HEK293 (cell line): ENCODE data around the gene RGS19.
A peak's percentile ranks its signal among the peaks of the same experiment; 100 is the strongest.

ENCODE experiments used
- CTCF ChIA-PET: fragments of 350-600 bp; formaldehyde crosslinking; extraction: SDS; loops from one replicate; lab custom pipeline; 2021; ENCODE audit warnings: antibody characterized with exemption; lab: Yijun Ruan, JAX
- POLR2A ChIA-PET: fragments of 300-600 bp; formaldehyde crosslinking; extraction: SDS; loops from one replicate; lab custom pipeline; 2020; ENCODE audit warnings: antibody characterized with exemption, inconsistent platforms; lab: Yijun Ruan, JAX
- H3K27ac ChIP-seq: fragments of 200-500 bp; sonication (Bioruptor generic); 2 replicates; pipeline ENCODE4 v1.5.1; 2014; ENCODE audit warnings: low read depth, low read length, control low read depth, inconsistent platforms; ENCODE audit errors: extremely low read depth
- H3K36me3 ChIP-seq, 2 experiments: fragments of 200-500 bp in 1 of 2; sonication (Bioruptor generic) in 1 of 2; 1 replicate in 1 of 2; 2 replicates in 1 of 2; pipeline ENCODE4 v1.5.1; 2014 to 2017; ENCODE audit warnings: inconsistent platforms in 2 of 2, low read length in 2 of 2; ENCODE audit not compliant: control insufficient read depth in 2 of 2, insufficient read depth in 1 of 2
- H3K4me1 ChIP-seq: fragments of 200-500 bp; sonication (Bioruptor generic); 2 replicates; pipeline ENCODE4 v1.5.1; 2014; ENCODE audit warnings: mild to moderate bottlenecking, low read length, inconsistent platforms; ENCODE audit not compliant: control insufficient read depth, insufficient read depth
- H3K4me3 ChIP-seq: 2 replicates; pipeline ENCODE4 v1.5.1; 2011; ENCODE audit warnings: low read depth, mild to moderate bottlenecking, control low read depth, low read length, moderate library complexity
- H3K9me3 ChIP-seq: fragments of 200-500 bp; sonication (Bioruptor generic); 2 replicates; pipeline ENCODE4 v1.5.1; 2014; ENCODE audit warnings: low read depth, low read length, inconsistent platforms; ENCODE audit not compliant: control insufficient read depth, insufficient read depth
- GLIS2 ChIP-seq: fragments of 450-650 bp; formaldehyde crosslinking; IDR thresholded peaks from 2 replicates; pipeline ENCODE4 v1.5.1; 2016; ENCODE audit warnings: missing biosample characterization, missing genetic modification characterization
- IKZF3 ChIP-seq: fragments of 450-650 bp; IDR thresholded peaks from 2 replicates; pipeline ENCODE4 v1.5.0; 2018; ENCODE audit warnings: missing biosample characterization, mild to moderate bottlenecking, missing genetic modification characterization, moderate library complexity
- SCRT2 ChIP-seq: fragments of 450-650 bp; formaldehyde crosslinking; IDR thresholded peaks from 2 replicates; pipeline ENCODE4 v1.5.1; 2016; ENCODE audit warnings: missing biosample characterization, missing genetic modification characterization
- SP3 ChIP-seq: fragments of 450-650 bp; formaldehyde crosslinking; IDR thresholded peaks from 2 replicates; pipeline ENCODE4 v1.5.1; 2016; ENCODE audit warnings: missing biosample characterization, missing genetic modification characterization
- SP7 ChIP-seq: fragments of 450-650 bp; formaldehyde crosslinking; IDR thresholded peaks from 2 replicates; pipeline ENCODE4 v1.5.1; 2016; ENCODE audit warnings: missing biosample characterization, missing genetic modification characterization
- WT1 ChIP-seq: fragments of 450-650 bp; formaldehyde crosslinking; IDR thresholded peaks from 2 replicates; pipeline ENCODE4 v1.5.1; 2016; ENCODE audit warnings: missing biosample characterization, missing genetic modification characterization
- ZBTB17 ChIP-seq: fragments of 450-650 bp; formaldehyde crosslinking; IDR thresholded peaks from 2 replicates; pipeline ENCODE4 v1.5.1; 2016; ENCODE audit warnings: missing biosample characterization, missing genetic modification characterization
- ZEB2 ChIP-seq: fragments of 450-650 bp; formaldehyde crosslinking; IDR thresholded peaks from 2 replicates; pipeline ENCODE4 v1.5.1; 2016; ENCODE audit warnings: missing biosample characterization, missing genetic modification characterization
- ZFP37 ChIP-seq: fragments of 450-650 bp; formaldehyde crosslinking; IDR thresholded peaks from 2 replicates; pipeline ENCODE4 v1.5.1; 2016; ENCODE audit warnings: missing biosample characterization, missing genetic modification characterization
- ZIC2 ChIP-seq: fragments of 450-650 bp; formaldehyde crosslinking; IDR thresholded peaks from 2 replicates; pipeline ENCODE4 v1.5.1; 2016; ENCODE audit warnings: missing biosample characterization, missing genetic modification characterization
- ZNF112 ChIP-seq: fragments of 450-650 bp; formaldehyde crosslinking; IDR thresholded peaks from 2 replicates; pipeline ENCODE4 v1.5.0; 2017; ENCODE audit warnings: missing biosample characterization, missing genetic modification characterization
- ZNF121 ChIP-seq: fragments of 450-650 bp; formaldehyde crosslinking; IDR thresholded peaks from 2 replicates; pipeline ENCODE4 v1.5.1; 2016; ENCODE audit warnings: missing biosample characterization, missing genetic modification characterization
- ZNF214 ChIP-seq: fragments of 450-650 bp; formaldehyde crosslinking; IDR thresholded peaks from 2 replicates; pipeline ENCODE4 v1.5.1; 2017; ENCODE audit warnings: missing biosample characterization, mild to moderate bottlenecking, missing genetic modification characterization, borderline replicate concordance
- ZNF341 ChIP-seq: fragments of 450-650 bp; formaldehyde crosslinking; IDR thresholded peaks from 2 replicates; pipeline ENCODE4; 2016; ENCODE audit warnings: low read depth, missing biosample characterization, missing genetic modification characterization
- ZNF416 ChIP-seq: fragments of 450-650 bp; formaldehyde crosslinking; IDR thresholded peaks from 2 replicates; pipeline ENCODE4 v1.5.1; 2016; ENCODE audit warnings: missing biosample characterization, missing genetic modification characterization
- ZNF488 ChIP-seq: fragments of 450-650 bp; formaldehyde crosslinking; IDR thresholded peaks from 2 replicates; pipeline ENCODE4 v1.5.1; 2016; ENCODE audit warnings: missing biosample characterization, missing genetic modification characterization
- ZNF530 ChIP-seq: fragments of 450-650 bp; formaldehyde crosslinking; IDR thresholded peaks from 2 replicates; pipeline ENCODE4 v1.5.1; 2016; ENCODE audit warnings: low read depth, missing biosample characterization, missing genetic modification characterization
- ZNF600 ChIP-seq: fragments of 450-650 bp; formaldehyde crosslinking; IDR thresholded peaks from 2 replicates; pipeline ENCODE4 v1.5.1; 2016; ENCODE audit warnings: missing biosample characterization, missing genetic modification characterization
- ZNF645 ChIP-seq: fragments of 450-650 bp; formaldehyde crosslinking; IDR thresholded peaks from 2 replicates; pipeline ENCODE4; 2016; ENCODE audit warnings: missing biosample characterization, missing genetic modification characterization
- ZNF664 ChIP-seq: fragments of 450-650 bp; formaldehyde crosslinking; IDR thresholded peaks from 2 replicates; pipeline ENCODE4 v1.5.1; 2016; ENCODE audit warnings: missing biosample characterization, missing genetic modification characterization
- ZNF747 ChIP-seq: fragments of 450-650 bp; formaldehyde crosslinking; IDR thresholded peaks from 2 replicates; pipeline ENCODE4 v1.5.1; 2016; ENCODE audit warnings: missing biosample characterization, missing genetic modification characterization
- ZNF768 ChIP-seq: fragments of 450-650 bp; formaldehyde crosslinking; IDR thresholded peaks from 2 replicates; pipeline ENCODE4 v1.5.1; 2018; ENCODE audit warnings: missing biosample characterization, mild to moderate bottlenecking, missing genetic modification characterization
- TF ChIP-seq, protein P1 (sequence below): sonication (generic); formaldehyde crosslinking; IDR thresholded peaks from 2 replicates; pipeline ENCODE4 v1.8.1; 2022; ENCODE audit warnings: mild to moderate bottlenecking, moderate library complexity, missing genetic modification reagents
- TF ChIP-seq, protein P2 (sequence below): fragments of 450-650 bp; formaldehyde crosslinking; IDR thresholded peaks from 2 replicates; pipeline ENCODE4 v1.5.1; 2016; ENCODE audit warnings: missing biosample characterization, missing genetic modification characterization
- TF ChIP-seq, protein P3 (sequence below): fragments of 450-650 bp; formaldehyde crosslinking; IDR thresholded peaks from 2 replicates; pipeline ENCODE4 v1.5.1; 2017; ENCODE audit warnings: missing biosample characterization, missing genetic modification characterization
- TF ChIP-seq, protein P4 (sequence below): fragments of 450-650 bp; formaldehyde crosslinking; IDR thresholded peaks from 2 replicates; pipeline ENCODE4 v1.5.1; 2016; ENCODE audit warnings: missing biosample characterization, missing genetic modification characterization

The RGS19 gene

GRCh38 chr20:64036346-64037198 lies 42.7 kb downstream of the RGS19 start:
- H3K9me3 ChIP-seq: no peaks in the 10 kb centered on the region
- no peak overlapping the region for H3K4me3 ChIP-seq
- CTCF ChIA-PET: interaction anchor here (0.7 to 2.1 kb wide), 5 partner anchors 16 to 188 kb away, joined by 3 to 6 read pairs (median 4); partner anchors contain the start of gene PRPF6
- POLR2A ChIA-PET: no interaction called here
- peaks cover 7% of the 10 kb centered on the region; the same call in 1 of the 2 replicates for H3K4me1 ChIP-seq
- H3K27ac ChIP-seq: no peak overlapping the region
- H3K36me3 ChIP-seq: peaks cover 0 to 36% of the 10 kb centered on the region in 2 experiments; a peak in 2 of 3 replicates
- TF ChIP-seq ZIC2 (tag by site-specific recombination) (0 out of 2 replicates have a peak, but pooled peaks have one; percentile 16), ZNF341 (peak; percentile 13; the same call in 1 of the 2 replicates)
- TF ChIP-seq, protein P1, sequence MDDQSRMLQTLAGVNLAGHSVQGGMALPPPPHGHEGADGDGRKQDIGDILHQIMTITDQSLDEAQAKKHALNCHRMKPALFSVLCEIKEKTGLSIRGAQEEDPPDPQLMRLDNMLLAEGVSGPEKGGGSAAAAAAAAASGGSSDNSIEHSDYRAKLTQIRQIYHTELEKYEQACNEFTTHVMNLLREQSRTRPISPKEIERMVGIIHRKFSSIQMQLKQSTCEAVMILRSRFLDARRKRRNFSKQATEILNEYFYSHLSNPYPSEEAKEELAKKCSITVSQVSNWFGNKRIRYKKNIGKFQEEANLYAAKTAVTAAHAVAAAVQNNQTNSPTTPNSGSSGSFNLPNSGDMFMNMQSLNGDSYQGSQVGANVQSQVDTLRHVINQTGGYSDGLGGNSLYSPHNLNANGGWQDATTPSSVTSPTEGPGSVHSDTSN (CRISPR knock-in tag): no peak

GRCh38 chr20:64035933-64036345 lies 43.4 kb downstream of the RGS19 start, which contains the start of gene C20orf204:
TSS of gene C20orf204 (plus strand) at chr20:64036182. CDS start at chr20:64036324, 142 bp downstream.
- Histone ChIP-seq H3K27ac (no peak within 1 kb of the TSS), H3K9me3 (no peaks in the 10 kb centered on the region), H3K36me3 (peaks cover 0 to 40% of the 10 kb centered on the region in 2 experiments; a peak in 2 of 3 replicates), H3K4me1 (peaks cover 9% of the 10 kb centered on the region), H3K4me3 (no peak within 1 kb of the TSS)
- ChIA-PET CTCF (interaction anchor here (1.6 to 2.1 kb wide), 2 partner anchors 19 to 55 kb away, joined by 4 to 6 read pairs; partner anchors contain the start of gene PRPF6), POLR2A (no interaction called here)
- TF ChIP-seq ZNF600 (tag by site-specific recombination): peak; percentile 77
- TF ChIP-seq, protein P2, sequence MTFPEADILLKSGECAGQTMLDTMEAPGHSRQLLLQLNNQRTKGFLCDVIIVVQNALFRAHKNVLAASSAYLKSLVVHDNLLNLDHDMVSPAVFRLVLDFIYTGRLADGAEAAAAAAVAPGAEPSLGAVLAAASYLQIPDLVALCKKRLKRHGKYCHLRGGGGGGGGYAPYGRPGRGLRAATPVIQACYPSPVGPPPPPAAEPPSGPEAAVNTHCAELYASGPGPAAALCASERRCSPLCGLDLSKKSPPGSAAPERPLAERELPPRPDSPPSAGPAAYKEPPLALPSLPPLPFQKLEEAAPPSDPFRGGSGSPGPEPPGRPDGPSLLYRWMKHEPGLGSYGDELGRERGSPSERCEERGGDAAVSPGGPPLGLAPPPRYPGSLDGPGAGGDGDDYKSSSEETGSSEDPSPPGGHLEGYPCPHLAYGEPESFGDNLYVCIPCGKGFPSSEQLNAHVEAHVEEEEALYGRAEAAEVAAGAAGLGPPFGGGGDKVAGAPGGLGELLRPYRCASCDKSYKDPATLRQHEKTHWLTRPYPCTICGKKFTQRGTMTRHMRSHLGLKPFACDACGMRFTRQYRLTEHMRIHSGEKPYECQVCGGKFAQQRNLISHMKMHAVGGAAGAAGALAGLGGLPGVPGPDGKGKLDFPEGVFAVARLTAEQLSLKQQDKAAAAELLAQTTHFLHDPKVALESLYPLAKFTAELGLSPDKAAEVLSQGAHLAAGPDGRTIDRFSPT (tag by site-specific recombination): no peak
- no peak for TF ChIP-seq ZNF645
- no peak for TF ChIP-seq ZNF747 (tag by site-specific recombination)
- no peak for TF ChIP-seq ZNF488 (tag by site-specific recombination)
- no peak for TF ChIP-seq SP3 (tag by site-specific recombination)
- no peak for TF ChIP-seq ZEB2 (tag by site-specific recombination)
- peak; percentile 36 for TF ChIP-seq ZBTB17 (tag by site-specific recombination)
- TF ChIP-seq SCRT2 (tag by site-specific recombination): no peak
- TF ChIP-seq ZNF112: no peak
- TF ChIP-seq SP7 (tag by site-specific recombination): no peak
- no peak for TF ChIP-seq IKZF3 (tag by site-specific recombination)
- TF ChIP-seq ZNF121 (tag by site-specific recombination): no peak
- TF ChIP-seq, protein P3, sequence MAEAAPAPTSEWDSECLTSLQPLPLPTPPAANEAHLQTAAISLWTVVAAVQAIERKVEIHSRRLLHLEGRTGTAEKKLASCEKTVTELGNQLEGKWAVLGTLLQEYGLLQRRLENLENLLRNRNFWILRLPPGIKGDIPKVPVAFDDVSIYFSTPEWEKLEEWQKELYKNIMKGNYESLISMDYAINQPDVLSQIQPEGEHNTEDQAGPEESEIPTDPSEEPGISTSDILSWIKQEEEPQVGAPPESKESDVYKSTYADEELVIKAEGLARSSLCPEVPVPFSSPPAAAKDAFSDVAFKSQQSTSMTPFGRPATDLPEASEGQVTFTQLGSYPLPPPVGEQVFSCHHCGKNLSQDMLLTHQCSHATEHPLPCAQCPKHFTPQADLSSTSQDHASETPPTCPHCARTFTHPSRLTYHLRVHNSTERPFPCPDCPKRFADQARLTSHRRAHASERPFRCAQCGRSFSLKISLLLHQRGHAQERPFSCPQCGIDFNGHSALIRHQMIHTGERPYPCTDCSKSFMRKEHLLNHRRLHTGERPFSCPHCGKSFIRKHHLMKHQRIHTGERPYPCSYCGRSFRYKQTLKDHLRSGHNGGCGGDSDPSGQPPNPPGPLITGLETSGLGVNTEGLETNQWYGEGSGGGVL (tag by site-specific recombination): 0 out of 2 replicates have a peak, but pooled peaks have one; percentile 22
- TF ChIP-seq ZNF768: no peak
- TF ChIP-seq, protein P4, sequence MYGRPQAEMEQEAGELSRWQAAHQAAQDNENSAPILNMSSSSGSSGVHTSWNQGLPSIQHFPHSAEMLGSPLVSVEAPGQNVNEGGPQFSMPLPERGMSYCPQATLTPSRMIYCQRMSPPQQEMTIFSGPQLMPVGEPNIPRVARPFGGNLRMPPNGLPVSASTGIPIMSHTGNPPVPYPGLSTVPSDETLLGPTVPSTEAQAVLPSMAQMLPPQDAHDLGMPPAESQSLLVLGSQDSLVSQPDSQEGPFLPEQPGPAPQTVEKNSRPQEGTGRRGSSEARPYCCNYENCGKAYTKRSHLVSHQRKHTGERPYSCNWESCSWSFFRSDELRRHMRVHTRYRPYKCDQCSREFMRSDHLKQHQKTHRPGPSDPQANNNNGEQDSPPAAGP (tag by site-specific recombination): peak; percentile 89
- TF ChIP-seq ZFP37: no peak
- TF ChIP-seq ZNF214 (tag by site-specific recombination): no peak
- no peak for TF ChIP-seq ZNF664
- TF ChIP-seq ZNF416: no peak
- no peak for TF ChIP-seq ZNF530 (tag by site-specific recombination)
- TF ChIP-seq WT1: peak; percentile 37; the same call in 1 of the 2 replicates
- no peak for TF ChIP-seq GLIS2
